Uterus (tissue), 2 donors: ENCODE data around the gene WWP2.
"Not testable (repeated sequence)": the region's sequence is repeated elsewhere in the genome, so short reads cannot be mapped to it uniquely, and the experiment has no call there.

Experiments used
- CTCF ChIP-seq, 4 experiments: fragments of 200-600 bp in 2 of 4; fragments of 450-650 bp in 2 of 4; sonication (generic) in 2 of 4; IDR thresholded peaks; one replicate each; pipeline ENCODE4 v1.5.1; 2016 to 2019; ENCODE audit warnings: antibody characterized with exemption in 4 of 4, mild to moderate bottlenecking in 2 of 4, moderate library complexity in 1 of 4
- POLR2A ChIP-seq, 2 donors: fragments of 450-650 bp; IDR thresholded peaks; one replicate each; pipeline ENCODE4 v1.6.1; 2016; ENCODE audit warnings: antibody characterized with exemption in 2 of 2, mild to moderate bottlenecking in 1 of 2, moderate library complexity in 1 of 2

GRCh38 chr16:69965661-69966054 is 203.5 kb downstream of the WWP2 start:
- TF ChIP-seq POLR2A, CTCF (IDR thresholded peaks at IDR 0.05): not testable (repeated sequence)
